GM12878 (cell line): ENCODE results near the gene BORCS5. TPM values are rescaled to one million over a fixed set of nuclear protein-coding genes. Genes with fewer than 3 reads are reported as not detected.

Experiments
- ATAC-seq: fragments of 200-7000 bp; cut with Tn5 transposase; 3 replicates; pipeline ENCODE4 v1.9.1; 2020; ENCODE audit warnings: mild to moderate bottlenecking, moderate library complexity
- BruUV-seq: library from RNA; stranded (reverse); fragments of 400-500 nt; replicated peaks from 2 replicates; lab custom pipeline; 2021; lab: Mats Ljungman, UMichigan
- CTCF ChIA-PET: fragments of 300-600 bp; sonication (Branson Sonifier 250); formaldehyde crosslinking; extraction: SDS; loops from one replicate; lab custom pipeline; 2021; ENCODE audit warnings: inconsistent platforms; lab: Yijun Ruan, JAX
- POLR2A ChIA-PET: fragments of 350-600 bp; formaldehyde crosslinking; extraction: SDS; loops from one replicate; lab custom pipeline; 2021; ENCODE audit warnings: inconsistent platforms; lab: Charles Lee
- RAD21 ChIA-PET: fragments of 300-600 bp; sonication (Branson Sonifier 250); formaldehyde crosslinking; loops from one replicate; lab custom pipeline; 2023; ENCODE audit warnings: antibody characterized with exemption; ENCODE audit not compliant: unreplicated experiment; lab: Charles Lee
- SMC1A ChIA-PET: fragments of 300-600 bp; sonication (Branson Sonifier 250); formaldehyde crosslinking; loops from one replicate; lab custom pipeline; 2023; ENCODE audit not compliant: unreplicated experiment, uncharacterized antibody; lab: Charles Lee
- DNase-seq: peaks from one replicate; pipeline ENCODE4 v3.0.0-alpha.2; 2011; ENCODE audit warnings: low read depth, low spot score
- FAIRE-seq: peaks from 3 replicates; lab custom pipeline; 2011; peaks lifted over from hg19 to GRCh38; lab: Jason Lieb, UNC
- H2AFZ ChIP-seq: 2 replicates; pipeline ENCODE4 v1.6.0; 2011; ENCODE audit warnings: low read depth, low read length, control low read depth; ENCODE audit not compliant: control insufficient read depth
- H3K27ac ChIP-seq: 2 replicates; pipeline ENCODE4 v1.5.1; 2011; ENCODE audit warnings: control low read depth; ENCODE audit not compliant: control insufficient read depth, insufficient read depth
- H3K27me3 ChIP-seq, 2 experiments: replicated peaks in 1 of 2; 2 replicates each; pipeline versions ENCODE4 v1.6.0 to v1.6.1; 2011; ENCODE audit warnings: low read length in 1 of 2; ENCODE audit not compliant: control insufficient read depth in 2 of 2, insufficient read depth in 2 of 2
- H3K36me3 ChIP-seq, 2 experiments: 2 replicates each; pipeline ENCODE4 v1.5.1; 2011; ENCODE audit warnings: low read length in 1 of 2; ENCODE audit not compliant: control insufficient read depth in 2 of 2, insufficient read depth in 2 of 2
- H3K4me1 ChIP-seq: 2 replicates; pipeline ENCODE4 v1.6.1; 2011; ENCODE audit warnings: mild to moderate bottlenecking, low read length, moderate library complexity, mixed read lengths; ENCODE audit not compliant: control insufficient read depth, insufficient read depth
- H3K4me2 ChIP-seq: 2 replicates; pipeline ENCODE4 v1.6.0; 2011; ENCODE audit warnings: control low read depth; ENCODE audit not compliant: control insufficient read depth, insufficient read depth
- H3K4me3 ChIP-seq: fragments of 200-600 bp; sonication (generic); 2 replicates; pipeline ENCODE4 v1.5.1; 2016
- H3K79me2 ChIP-seq: 2 replicates; pipeline ENCODE4 v1.6.0; 2011; ENCODE audit warnings: low read length; ENCODE audit not compliant: control insufficient read depth, insufficient read depth
- H3K9ac ChIP-seq: 2 replicates; pipeline ENCODE4 v1.8.0; 2011; ENCODE audit warnings: low read length, control low read depth, mixed read lengths; ENCODE audit not compliant: control insufficient read depth, insufficient read depth
- H3K9me3 ChIP-seq: replicated peaks from 3 replicates; pipeline ENCODE4 v1.5.1; 2011; ENCODE audit warnings: mild to moderate bottlenecking, low read length; ENCODE audit not compliant: control insufficient read depth, insufficient read depth
- H4K20me1 ChIP-seq: 2 replicates; pipeline ENCODE4 v1.6.0; 2011; ENCODE audit not compliant: control insufficient read depth, insufficient read depth
- CBFB ChIP-seq: IDR thresholded peaks from 2 replicates; pipeline ENCODE4 v1.6.1; 2016; ENCODE audit warnings: antibody characterized with exemption, low read depth
- KDM1A ChIP-seq: fragments of 200-600 bp; sonication (generic); IDR thresholded peaks from 2 replicates; pipeline ENCODE4 v1.6.1; 2016; ENCODE audit warnings: borderline replicate concordance
- MTA3 ChIP-seq: IDR thresholded peaks from 2 replicates; pipeline ENCODE4 v1.6.1; 2012; ENCODE audit warnings: low read length, inconsistent platforms, borderline replicate concordance
- RB1 ChIP-seq: fragments of 450-650 bp; formaldehyde crosslinking; IDR thresholded peaks from 2 replicates; pipeline ENCODE4 v1.6.1; 2017; ENCODE audit warnings: mild to moderate bottlenecking, borderline replicate concordance
- WGBS: methylation state at CpG from one replicate; pipeline ENCODE4 v1.1.6; 2016; ENCODE audit warnings: low lambda C conversion rate; ENCODE audit not compliant: insufficient replicate concordance, insufficient coverage; ENCODE audit errors: missing lambda C conversion rate; 5-methylcytosine and 5-hydroxymethylcytosine counted together
- in situ Hi-C: fragments of 300-500 bp; cut with MboI; formaldehyde crosslinking; loops from 9 replicates; pipeline ENCODE4 v1.14.3; 2018; ENCODE audit warnings: mixed read lengths
- intact Hi-C: fragments of 100-400 bp; cut with micrococcal nuclease; formaldehyde crosslinking; loops from one replicate; pipeline ENCODE4 v1.14.2; 2022; ENCODE audit not compliant: unreplicated experiment
- polyA plus RNA-seq, 11 experiments: library from polyadenylated mRNA; depleted of rRNA in 4 of 11; unstranded in 6 of 11; stranded (reverse) in 5 of 11; fragments of >200 nt; fragmentation: Nextera tagmentation in 4 of 11; fragmentation: Illumina TruSeq in 1 of 11; extraction: Ambion mirVana in 4 of 11; extraction: Trizol in 1 of 11; gene quantifications; 1 replicate in 1 of 11; 2 replicates in 10 of 11; pipeline versions ENCODE4 v1.2.1 to v1.2.3, GENCODE V29; 2011 to 2016; ENCODE audit warnings: inconsistent platforms in 2 of 11, missing spikeins in 2 of 11, low read depth in 1 of 11
- total RNA-seq, 4 experiments: library from RNA; depleted of rRNA in 3 of 4; stranded (reverse); fragments of >200 nt in 3 of 4; fragmentation: Illumina TruSeq in 1 of 4; extraction: Trizol in 1 of 4; gene quantifications; 2 replicates each; pipeline versions ENCODE4 v1.2.1 to v1.2.3, GENCODE V29; 2013 to 2021
- TF ChIP-seq, protein P1 (sequence below): fragments of 450-650 bp; IDR thresholded peaks from 2 replicates; pipeline ENCODE4 v1.6.1; 2017; ENCODE audit warnings: mild to moderate bottlenecking
- TF ChIP-seq, protein P2 (sequence below): fragments of 450-650 bp; formaldehyde crosslinking; IDR thresholded peaks from 2 replicates; pipeline ENCODE4 v1.4.0; 2022; ENCODE audit warnings: mild to moderate bottlenecking, moderate library complexity

The BORCS5 gene
- total and polyA plus RNA-seq, 10 of the 15 experiments (the other 5 are each of a cell fraction or from before 2014, with no cell fraction given): 1.4 to 39.7 (median 16.1) TPM

DNA sequence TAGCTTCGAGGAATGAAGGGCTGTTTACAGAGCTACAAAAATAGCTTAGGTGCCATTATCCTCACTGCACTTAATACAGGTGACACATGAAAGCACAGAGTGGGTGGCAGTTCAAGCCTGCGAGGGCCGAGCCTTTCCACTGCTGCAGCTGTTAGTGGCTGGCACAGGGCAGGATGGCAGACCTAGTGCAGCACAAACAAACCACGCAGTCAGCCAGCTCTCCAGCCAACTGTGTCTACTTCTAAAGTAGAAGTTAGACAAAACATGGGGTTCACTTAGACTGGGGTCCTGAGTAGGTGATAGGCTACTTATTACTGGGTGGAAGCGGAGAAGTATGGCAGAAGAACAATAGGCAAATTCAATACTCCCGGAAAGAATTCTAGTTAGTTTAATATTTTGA is 110.4 kb downstream of the BORCS5 start:
- DNase-seq (no peak), FAIRE-seq (no peak), ATAC-seq (no peak)
- no peak overlapping the region for H2AFZ ChIP-seq
- intact Hi-C loops: no loop called here
- TF ChIP-seq, protein P1, sequence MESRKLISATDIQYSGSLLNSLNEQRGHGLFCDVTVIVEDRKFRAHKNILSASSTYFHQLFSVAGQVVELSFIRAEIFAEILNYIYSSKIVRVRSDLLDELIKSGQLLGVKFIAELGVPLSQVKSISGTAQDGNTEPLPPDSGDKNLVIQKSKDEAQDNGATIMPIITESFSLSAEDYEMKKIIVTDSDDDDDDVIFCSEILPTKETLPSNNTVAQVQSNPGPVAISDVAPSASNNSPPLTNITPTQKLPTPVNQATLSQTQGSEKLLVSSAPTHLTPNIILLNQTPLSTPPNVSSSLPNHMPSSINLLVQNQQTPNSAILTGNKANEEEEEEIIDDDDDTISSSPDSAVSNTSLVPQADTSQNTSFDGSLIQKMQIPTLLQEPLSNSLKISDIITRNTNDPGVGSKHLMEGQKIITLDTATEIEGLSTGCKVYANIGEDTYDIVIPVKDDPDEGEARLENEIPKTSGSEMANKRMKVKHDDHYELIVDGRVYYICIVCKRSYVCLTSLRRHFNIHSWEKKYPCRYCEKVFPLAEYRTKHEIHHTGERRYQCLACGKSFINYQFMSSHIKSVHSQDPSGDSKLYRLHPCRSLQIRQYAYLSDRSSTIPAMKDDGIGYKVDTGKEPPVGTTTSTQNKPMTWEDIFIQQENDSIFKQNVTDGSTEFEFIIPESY: no peak
- TF ChIP-seq, protein P2, sequence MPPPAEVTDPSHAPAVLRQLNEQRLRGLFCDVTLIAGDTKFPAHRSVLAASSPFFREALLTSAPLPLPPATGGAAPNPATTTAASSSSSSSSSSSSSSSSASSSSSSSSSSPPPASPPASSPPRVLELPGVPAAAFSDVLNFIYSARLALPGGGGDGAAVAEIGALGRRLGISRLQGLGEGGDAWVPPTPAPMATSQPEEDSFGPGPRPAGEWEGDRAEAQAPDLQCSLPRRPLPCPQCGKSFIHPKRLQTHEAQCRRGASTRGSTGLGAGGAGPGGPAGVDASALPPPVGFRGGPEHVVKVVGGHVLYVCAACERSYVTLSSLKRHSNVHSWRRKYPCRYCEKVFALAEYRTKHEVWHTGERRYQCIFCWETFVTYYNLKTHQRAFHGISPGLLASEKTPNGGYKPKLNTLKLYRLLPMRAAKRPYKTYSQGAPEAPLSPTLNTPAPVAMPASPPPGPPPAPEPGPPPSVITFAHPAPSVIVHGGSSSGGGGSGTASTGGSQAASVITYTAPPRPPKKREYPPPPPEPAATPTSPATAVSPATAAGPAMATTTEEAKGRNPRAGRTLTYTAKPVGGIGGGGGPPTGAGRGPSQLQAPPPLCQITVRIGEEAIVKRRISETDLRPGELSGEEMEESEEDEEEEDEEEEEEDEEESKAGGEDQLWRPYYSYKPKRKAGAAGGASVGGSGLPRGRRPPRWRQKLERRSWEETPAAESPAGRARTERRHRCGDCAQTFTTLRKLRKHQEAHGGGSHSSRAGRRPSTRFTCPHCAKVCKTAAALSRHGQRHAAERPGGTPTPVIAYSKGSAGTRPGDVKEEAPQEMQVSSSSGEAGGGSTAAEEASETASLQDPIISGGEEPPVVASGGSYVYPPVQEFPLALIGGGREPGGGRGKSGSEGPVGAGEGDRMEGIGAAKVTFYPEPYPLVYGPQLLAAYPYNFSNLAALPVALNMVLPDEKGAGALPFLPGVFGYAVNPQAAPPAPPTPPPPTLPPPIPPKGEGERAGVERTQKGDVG: no peak
- TF ChIP-seq MTA3 (no peak), CBFB (no peak), RB1 (no peak), KDM1A (no peak)
- no TSS peak for BruUV-seq
- no peaks in the 10 kb centered on the region for H3K4me1 ChIP-seq
- no peak overlapping the region for H3K9ac ChIP-seq
- ChIA-PET POLR2A (interaction anchor here (0.7 to 2.2 kb wide), 2 partner anchors 9 to 11 kb away, joined by 3 to 9 read pairs; no protein-coding TSS in a partner anchor), SMC1A (interaction anchor here (0.8 to 3.6 kb wide), 5 partner anchors 11 to 187 kb away, joined by 3 to 17 read pairs (median 3); no protein-coding TSS in a partner anchor), CTCF (interaction anchor here (1.3 kb wide), 1 partner anchor 10 kb away, joined by 3 read pairs; no protein-coding TSS in a partner anchor), RAD21 (interaction anchor here (0.8 kb wide), 1 partner anchor 8 kb away, joined by 3 read pairs; no protein-coding TSS in a partner anchor)
- no peaks in the 10 kb centered on the region for H3K79me2 ChIP-seq
- no peak overlapping the region for H3K4me2 ChIP-seq
- H3K27ac ChIP-seq: no peak overlapping the region
- in situ Hi-C loops: no loop called here
- no peaks in the 10 kb centered on the region for H4K20me1 ChIP-seq
- no peaks in the 10 kb centered on the region for H3K27me3 ChIP-seq
- no peaks in the 10 kb centered on the region; the same call in 2 of the 3 replicates for H3K9me3 ChIP-seq
- no peak overlapping the region for H3K4me3 ChIP-seq
- H3K36me3 ChIP-seq: peaks cover 0 to 1% of the 10 kb centered on the region in 2 experiments; a peak in 2 of 4 replicates
- WGBS: 61% methylated on average over 6 of the region's 6 CpGs
